Osteocyte (in vitro differentiated cells): ENCODE results near the gene FOXA1. TPM values are rescaled to one million over a fixed set of nuclear protein-coding genes. Genes with fewer than 3 reads are reported as not detected.

Experiments used
- DNase-seq: peaks from one replicate; pipeline ENCODE4 v3.0.0; 2021; ENCODE audit warnings: mixed read lengths; ENCODE audit not compliant: unreplicated experiment; ENCODE audit errors: extremely low spot score
- H3K27ac Mint-ChIP-seq: one replicate; pipeline ENCODE4 v1.8.0; 2021; ENCODE audit warnings: mild to moderate bottlenecking, mixed read lengths; ENCODE audit not compliant: unreplicated experiment
- H3K27me3 Mint-ChIP-seq: one replicate; pipeline ENCODE4 v1.8.0; 2021; ENCODE audit warnings: mixed read lengths; ENCODE audit not compliant: unreplicated experiment
- H3K36me3 Mint-ChIP-seq: one replicate; pipeline ENCODE4 v1.8.0; 2021; ENCODE audit warnings: mixed read lengths; ENCODE audit not compliant: unreplicated experiment
- H3K4me1 Mint-ChIP-seq: one replicate; pipeline ENCODE4 v1.8.0; 2021; ENCODE audit warnings: mixed read lengths; ENCODE audit not compliant: unreplicated experiment
- H3K4me3 Mint-ChIP-seq: one replicate; pipeline ENCODE4 v1.8.0; 2021; ENCODE audit warnings: mild to moderate bottlenecking, moderate library complexity, mixed read lengths; ENCODE audit not compliant: unreplicated experiment
- H3K9me3 Mint-ChIP-seq: one replicate; pipeline ENCODE4 v1.8.0; 2021; ENCODE audit warnings: mixed read lengths; ENCODE audit not compliant: unreplicated experiment
- CTCF ChIP-seq: fragments of 200-600 bp; sonication (generic); IDR thresholded peaks from 2 replicates; pipeline ENCODE4 v1.5.0; 2021; ENCODE audit warnings: antibody characterized with exemption, mild to moderate bottlenecking, moderate library complexity
- total RNA-seq: library from RNA; stranded (reverse); gene quantifications from 2 replicates; pipeline ENCODE4 v1.2.1, GENCODE V29; 2021

The FOXA1 gene
- total RNA-seq, 1 donor from 2014 or later: not detected

GRCh38 chr14:37588667-37588955 lies 6.4 kb downstream of the FOXA1 start:
- no peak for TF ChIP-seq CTCF
- DNase-seq: no peak
- H3K36me3 Mint-ChIP-seq: no peaks in the 10 kb centered on the region
- no peak overlapping the region for H3K4me3 Mint-ChIP-seq
- H3K27ac Mint-ChIP-seq: no peak overlapping the region
- H3K4me1 Mint-ChIP-seq: peaks cover 23% of the 10 kb centered on the region
- no peaks in the 10 kb centered on the region for H3K9me3 Mint-ChIP-seq
- H3K27me3 Mint-ChIP-seq: peaks cover 82% of the 10 kb centered on the region

- TF ChIP-seq CTCF: no peak
- H3K4me3 Mint-ChIP-seq: no peak overlapping the region
- DNase-seq: no peak
These were observed 7.0 kb downstream of the FOXA1 start for GRCh38 chr14:37587881-37588666.

GRCh38 chr14:37587131-37587803 lies 7.8 kb downstream of the FOXA1 start:
- Mint-ChIP-seq H3K27ac (no peak overlapping the region), H3K4me3 (no peak overlapping the region), H3K9me3 (no peaks in the 10 kb centered on the region), H3K27me3 (peaks cover 72% of the 10 kb centered on the region), H3K36me3 (no peaks in the 10 kb centered on the region), H3K4me1 (peaks cover 18% of the 10 kb centered on the region)
- no peak for TF ChIP-seq CTCF
- DNase-seq: no peak

More at GRCh38 chr14:37587881-37588666, 7.0 kb downstream of the FOXA1 start:
- H3K4me1 Mint-ChIP-seq: peaks cover 23% of the 10 kb centered on the region
- no peak overlapping the region for H3K27ac Mint-ChIP-seq
- H3K9me3 Mint-ChIP-seq: no peaks in the 10 kb centered on the region
- H3K27me3 Mint-ChIP-seq: peaks cover 80% of the 10 kb centered on the region
- H3K36me3 Mint-ChIP-seq: no peaks in the 10 kb centered on the region

GRCh38 chr14:37586797-37587130 lies 8.3 kb downstream of the FOXA1 start:
- H3K27me3 Mint-ChIP-seq: peaks cover 72% of the 10 kb centered on the region

More at GRCh38 chr14:37586797-37587130, 8.3 kb downstream of the FOXA1 start:
- Mint-ChIP-seq H3K4me3 (no peak overlapping the region), H3K27ac (no peak overlapping the region), H3K36me3 (no peaks in the 10 kb centered on the region), H3K4me1 (peaks cover 16% of the 10 kb centered on the region), H3K9me3 (no peaks in the 10 kb centered on the region)
- no peak for DNase-seq
- TF ChIP-seq CTCF: no peak
